H9 (cell line): ENCODE data around the gene CUBN. TPM values are rescaled to one million over a fixed set of nuclear protein-coding genes. Genes with fewer than 3 reads are reported as not detected.

Source experiments
- DNase-seq: peaks from one replicate; pipeline ENCODE4 v3.0.0-alpha.2; 2017
- H2AFZ ChIP-seq: one replicate; pipeline ENCODE4 v1.6.1; 2013; ENCODE audit warnings: mild to moderate bottlenecking, low read length, control low read depth, moderate library complexity
- H2AK5ac ChIP-seq: 2 replicates; pipeline ENCODE4 v1.6.1; 2013; ENCODE audit warnings: low read length, control low read depth, mixed read lengths; ENCODE audit not compliant: insufficient read length
- H2BK120ac ChIP-seq: one replicate; pipeline ENCODE4 v1.6.1; 2013; ENCODE audit warnings: low read depth, mild to moderate bottlenecking, low read length, control low read depth, inconsistent platforms; ENCODE audit not compliant: poor library complexity, severe bottlenecking
- H2BK12ac ChIP-seq: 2 replicates; pipeline ENCODE4 v1.6.1; 2013; ENCODE audit warnings: low read length, control low read depth, mixed read lengths, low read depth; ENCODE audit not compliant: insufficient read length
- H2BK15ac ChIP-seq: 2 replicates; pipeline ENCODE4 v1.6.1; 2013; ENCODE audit warnings: low read depth, low read length, control low read depth
- H2BK20ac ChIP-seq: one replicate; pipeline ENCODE4 v1.6.1; 2013; ENCODE audit warnings: low read depth, mild to moderate bottlenecking, low read length, control low read depth, inconsistent platforms; ENCODE audit not compliant: poor library complexity, severe bottlenecking
- H2BK5ac ChIP-seq: 2 replicates; pipeline ENCODE4 v1.6.1; 2013; ENCODE audit warnings: low read length, control low read depth, mixed read lengths; ENCODE audit not compliant: insufficient read length
- H3K14ac ChIP-seq: 2 replicates; pipeline ENCODE4 v1.6.1; 2013; ENCODE audit warnings: low read length, control low read depth; ENCODE audit not compliant: insufficient read depth
- H3K18ac ChIP-seq: 2 replicates; pipeline ENCODE4 v1.6.1; 2013; ENCODE audit warnings: low read depth, mild to moderate bottlenecking, mixed read lengths, low read length, control low read depth; ENCODE audit not compliant: insufficient read length
- H3K23ac ChIP-seq: 2 replicates; pipeline ENCODE4 v1.6.1; 2013; ENCODE audit warnings: low read length, control low read depth, mixed read lengths, low read depth; ENCODE audit not compliant: insufficient read length
- H3K23me2 ChIP-seq: 2 replicates; pipeline ENCODE4 v1.6.1; 2013; ENCODE audit warnings: low read depth, mild to moderate bottlenecking, mixed read lengths, low read length, control low read depth; ENCODE audit not compliant: insufficient read length, poor library complexity, severe bottlenecking
- H3K27ac ChIP-seq: 2 replicates; pipeline ENCODE4 v1.5.1; 2013; ENCODE audit warnings: low read length, control low read depth, mixed read lengths, low read depth; ENCODE audit not compliant: insufficient read length
- H3K27me3 ChIP-seq: 2 replicates; pipeline ENCODE4 v1.6.1; 2013; ENCODE audit warnings: low read length, control low read depth, inconsistent platforms; ENCODE audit not compliant: insufficient read depth
- H3K4ac ChIP-seq: 2 replicates; pipeline ENCODE4 v1.6.1; 2013; ENCODE audit warnings: low read depth, mild to moderate bottlenecking, control low read depth, inconsistent platforms, low read length, moderate library complexity
- H3K4me1 ChIP-seq: 2 replicates; pipeline ENCODE4 v1.6.1; 2013; ENCODE audit warnings: low read length, control low read depth, inconsistent platforms; ENCODE audit not compliant: insufficient read depth
- H3K4me2 ChIP-seq: 2 replicates; pipeline ENCODE4 v1.6.1; 2013; ENCODE audit warnings: low read length, control low read depth, mixed read lengths; ENCODE audit not compliant: insufficient read length, insufficient read depth
- H3K56ac ChIP-seq: 2 replicates; pipeline ENCODE4 v1.6.1; 2013; ENCODE audit warnings: low read depth, mild to moderate bottlenecking, mixed read lengths, low read length, control low read depth; ENCODE audit not compliant: insufficient read length
- H3K79me1 ChIP-seq: 2 replicates; pipeline ENCODE4 v1.6.1; 2013; ENCODE audit warnings: low read depth, mild to moderate bottlenecking, moderate library complexity, low read length, control low read depth, inconsistent platforms; ENCODE audit not compliant: insufficient read depth, poor library complexity, severe bottlenecking
- H3K79me2 ChIP-seq: 2 replicates; pipeline ENCODE4 v1.6.1; 2013; ENCODE audit warnings: low read length, control low read depth, inconsistent platforms; ENCODE audit not compliant: insufficient read depth
- H3K9ac ChIP-seq: 2 replicates; pipeline ENCODE4 v1.6.1; 2013; ENCODE audit warnings: low read length, control low read depth, mixed read lengths; ENCODE audit not compliant: insufficient read length; ENCODE audit errors: extremely low read depth
- H3K9me3 ChIP-seq: one replicate; pipeline ENCODE4 v1.6.1; 2013; ENCODE audit warnings: low read depth, low read length, inconsistent platforms; ENCODE audit not compliant: control insufficient read depth
- H3T11ph ChIP-seq: one replicate; pipeline ENCODE4 v1.6.1; 2013; ENCODE audit warnings: mild to moderate bottlenecking, low read length, control low read depth, inconsistent platforms
- H4K20me1 ChIP-seq: one replicate; pipeline ENCODE4 v1.6.1; 2013; ENCODE audit not compliant: control insufficient read depth, insufficient read length, insufficient read depth
- H4K5ac ChIP-seq: 2 replicates; pipeline ENCODE4 v1.6.1; 2013; ENCODE audit warnings: low read depth, mild to moderate bottlenecking, mixed read lengths, low read length, control low read depth; ENCODE audit not compliant: insufficient read length
- H4K8ac ChIP-seq: replicated peaks from 2 replicates; pipeline ENCODE4 v1.6.1; 2013; ENCODE audit warnings: low read length, control low read depth, mixed read lengths, low read depth; ENCODE audit not compliant: insufficient read length
- H4K91ac ChIP-seq: 2 replicates; pipeline ENCODE4 v1.6.1; 2013; ENCODE audit warnings: low read depth, mild to moderate bottlenecking, moderate library complexity, mixed read lengths, low read length, control low read depth; ENCODE audit not compliant: insufficient read length
- H3K27ac Mint-ChIP-seq, 3 experiments: 2 replicates in 2 of 3; 3 replicates in 1 of 3; pipeline ENCODE4 v1.8.0; 2020 to 2021; ENCODE audit warnings: mixed read lengths in 3 of 3, mild to moderate bottlenecking in 1 of 3, moderate library complexity in 1 of 3
- H3K27me3 Mint-ChIP-seq: 2 replicates; pipeline ENCODE4 v1.8.0; 2021; ENCODE audit warnings: low read depth, mild to moderate bottlenecking, moderate library complexity, mixed read lengths
- H3K36me3 Mint-ChIP-seq, 3 experiments: 2 replicates in 2 of 3; 3 replicates in 1 of 3; pipeline ENCODE4 v1.8.0; 2020 to 2021; ENCODE audit warnings: low read depth in 3 of 3, mixed read lengths in 3 of 3; ENCODE audit not compliant: insufficient read depth in 1 of 3
- H3K4me1 Mint-ChIP-seq, 2 experiments: 2 replicates each; pipeline ENCODE4 v1.8.0; 2020; ENCODE audit warnings: mixed read lengths in 2 of 2
- H3K4me3 Mint-ChIP-seq, 2 experiments: 2 replicates in 1 of 2; 3 replicates in 1 of 2; pipeline ENCODE4 v1.8.0; 2020 to 2021; ENCODE audit warnings: mild to moderate bottlenecking in 2 of 2, mixed read lengths in 2 of 2, moderate library complexity in 1 of 2
- H3K9me3 Mint-ChIP-seq, 2 experiments: 2 replicates in 1 of 2; 3 replicates in 1 of 2; pipeline ENCODE4 v1.8.0; 2020; ENCODE audit warnings: mild to moderate bottlenecking in 2 of 2, mixed read lengths in 2 of 2, moderate library complexity in 1 of 2
- WGBS: extraction: QIAGEN DNeasy Blood & Tissue Kit; methylation state at CpG from one replicate; pipeline ENCODE4 v1.1.7; 2013; ENCODE audit warnings: missing lambda C conversion rate, low lambda C conversion rate, mixed read lengths; ENCODE audit not compliant: insufficient read length; ENCODE audit errors: extremely low coverage; 5-methylcytosine and 5-hydroxymethylcytosine counted together
- total RNA-seq: library from RNA; stranded (reverse); gene quantifications from 2 replicates; pipeline ENCODE4 v1.2.1, GENCODE V29; 2021
- TF ChIP-seq, protein P1 (sequence below): fragments of 200-600 bp; sonication (generic); conservative IDR thresholded peaks from 3 replicates; pipeline ENCODE4 v1.8.0; 2021; ENCODE audit warnings: antibody characterized with exemption, mild to moderate bottlenecking

CUBN gene
- total RNA-seq, 1 experiment from 2014 or later, result 0.26 TPM

DNA sequence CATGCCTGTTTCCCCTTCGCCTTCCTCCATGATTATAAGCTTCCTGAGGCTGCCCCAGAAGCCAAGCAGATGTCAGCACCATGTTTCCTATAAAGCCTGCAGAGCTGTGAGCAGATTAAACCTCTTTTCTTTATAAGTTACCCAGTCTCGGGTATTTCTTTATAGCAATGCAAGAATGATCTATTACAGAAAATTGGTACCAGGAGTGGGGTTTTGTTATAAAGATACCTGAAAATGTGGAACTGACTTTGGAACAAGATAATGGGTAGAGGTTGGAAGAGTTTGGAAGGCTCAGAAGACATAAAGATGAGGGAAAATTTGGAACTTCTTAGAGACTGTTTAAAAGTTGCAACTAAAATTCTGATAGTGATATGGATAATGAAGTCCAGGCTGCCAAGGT lies 307.6 kb downstream of the CUBN start:
- H3K4me3 Mint-ChIP-seq, result no peak overlapping the region
- Histone ChIP-seq H4K5ac (no peak overlapping the region), H3K27me3 (no peaks in the 10 kb centered on the region; the same call in 1 of the 2 replicates), H3K23me2 (no peaks in the 10 kb centered on the region), H3K14ac (no peak overlapping the region), H3K4me2 (no peak overlapping the region), H2BK5ac (no peak overlapping the region), H3T11ph (no peak overlapping the region), H3K23ac (no peak overlapping the region), H3K4ac (no peak overlapping the region), H2BK120ac (no peak overlapping the region), H2BK12ac (no peak overlapping the region), H3K79me1 (no peaks in the 10 kb centered on the region), H2BK15ac (no peak overlapping the region), H4K20me1 (no peaks in the 10 kb centered on the region), H3K18ac (no peak overlapping the region), H4K8ac (no peak overlapping the region), H3K9me3 (peaks cover 20% of the 10 kb centered on the region), H3K79me2 (no peaks in the 10 kb centered on the region), H3K56ac (no peak overlapping the region), H3K4me1 (no peaks in the 10 kb centered on the region), H2AFZ (no peak overlapping the region), H2AK5ac (no peak overlapping the region), H3K9ac (no peak overlapping the region), H2BK20ac (no peak overlapping the region), H3K27ac (no peak overlapping the region), H4K91ac (no peak overlapping the region)
- peaks cover 3 to 6% of the 10 kb centered on the region in 2 experiments for H3K4me1 Mint-ChIP-seq
- peaks cover 16 to 22% (median 20%) of the 10 kb centered on the region in 3 experiments for H3K36me3 Mint-ChIP-seq
- WGBS, result no CpG with 5 or more reads among the region's 2 CpGs
- no peak for DNase-seq
- peaks cover 27 to 32% of the 10 kb centered on the region in 2 experiments for H3K9me3 Mint-ChIP-seq
- peaks cover 13% of the 10 kb centered on the region for H3K27me3 Mint-ChIP-seq
- H3K27ac Mint-ChIP-seq, result no peak overlapping the region
- TF ChIP-seq, protein P1, sequence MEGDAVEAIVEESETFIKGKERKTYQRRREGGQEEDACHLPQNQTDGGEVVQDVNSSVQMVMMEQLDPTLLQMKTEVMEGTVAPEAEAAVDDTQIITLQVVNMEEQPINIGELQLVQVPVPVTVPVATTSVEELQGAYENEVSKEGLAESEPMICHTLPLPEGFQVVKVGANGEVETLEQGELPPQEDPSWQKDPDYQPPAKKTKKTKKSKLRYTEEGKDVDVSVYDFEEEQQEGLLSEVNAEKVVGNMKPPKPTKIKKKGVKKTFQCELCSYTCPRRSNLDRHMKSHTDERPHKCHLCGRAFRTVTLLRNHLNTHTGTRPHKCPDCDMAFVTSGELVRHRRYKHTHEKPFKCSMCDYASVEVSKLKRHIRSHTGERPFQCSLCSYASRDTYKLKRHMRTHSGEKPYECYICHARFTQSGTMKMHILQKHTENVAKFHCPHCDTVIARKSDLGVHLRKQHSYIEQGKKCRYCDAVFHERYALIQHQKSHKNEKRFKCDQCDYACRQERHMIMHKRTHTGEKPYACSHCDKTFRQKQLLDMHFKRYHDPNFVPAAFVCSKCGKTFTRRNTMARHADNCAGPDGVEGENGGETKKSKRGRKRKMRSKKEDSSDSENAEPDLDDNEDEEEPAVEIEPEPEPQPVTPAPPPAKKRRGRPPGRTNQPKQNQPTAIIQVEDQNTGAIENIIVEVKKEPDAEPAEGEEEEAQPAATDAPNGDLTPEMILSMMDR, result no peak
